HG03442 (cell line): ENCODE measurements around the gene C11orf52.
"Not testable (repeated sequence)": the region's sequence is repeated elsewhere in the genome, so short reads cannot be mapped to it uniquely, and the experiment has no call there.

Experiments used
- ATAC-seq: cut with Tn5 transposase; IDR thresholded peaks from one replicate; pipeline ENCODE4 v1.9.1; 2021; ENCODE audit warnings: mild to moderate bottlenecking, moderate library complexity; ENCODE audit not compliant: unreplicated experiment

Gene C11orf52

GRCh38 chr11:111918390-111919256, at the start of gene C11orf52:
Gene C11orf52, plus strand, starts transcription at chr11:111918913. Its CDS starts 60 bp downstream, at chr11:111918973.
- ATAC-seq, result no peak

- no peak for ATAC-seq
Measured at GRCh38 chr11:111870113-111870512, 48.6 kb upstream of the C11orf52 start.

GRCh38 chr11:111870522-111870885, 48.2 kb upstream of the C11orf52 start:
- peak; percentile 2 for ATAC-seq

- peak; percentile 82 for ATAC-seq
Measured at GRCh38 chr11:111870886-111871692, 47.6 kb upstream of the C11orf52 start, which contains the start of gene ALG9. Gene ALG9, minus strand, starts transcription at chr11:111871581. Its CDS starts 99 bp downstream, at chr11:111871482.

- ATAC-seq, result no peak
Measured at GRCh38 chr11:111871693-111872161, 47.0 kb upstream of the C11orf52 start.

- ATAC-seq, result no peak
Measured at GRCh38 chr11:111878385-111878848, 40.3 kb upstream of the C11orf52 start.

- peak; percentile 90 for ATAC-seq
Measured at GRCh38 chr11:111878849-111879636, 39.7 kb upstream of the C11orf52 start, which contains the start of the genes CFAP68 and FDXACB1. Gene CFAP68, plus strand, starts transcription at chr11:111879541. Its CDS starts 20 bp downstream, at chr11:111879561. Gene FDXACB1, minus strand, starts transcription at chr11:111879165. Its CDS starts 33 bp downstream, at chr11:111879132.

GRCh38 chr11:111879637-111879960, 39.1 kb upstream of the C11orf52 start:
- no peak for ATAC-seq

- ATAC-seq, result no peak
Measured at GRCh38 chr11:111882202-111882601, 36.5 kb upstream of the C11orf52 start.

GRCh38 chr11:111885053-111885452, 33.7 kb upstream of the C11orf52 start:
- not testable (repeated sequence) for ATAC-seq

GRCh38 chr11:111886032-111886431, 32.7 kb upstream of the C11orf52 start:
- no peak for ATAC-seq

- ATAC-seq, result no peak
Measured at GRCh38 chr11:111886844-111887243, 31.9 kb upstream of the C11orf52 start.

- ATAC-seq, result no peak
Measured at GRCh38 chr11:111905411-111905810, 13.3 kb upstream of the C11orf52 start.

GRCh38 chr11:111906680-111907079, 12.0 kb upstream of the C11orf52 start:
- no peak for ATAC-seq

- no peak for ATAC-seq
Measured at GRCh38 chr11:111908639-111909305, 9.9 kb upstream of the C11orf52 start.

GRCh38 chr11:111909378-111909777, 9.3 kb upstream of the C11orf52 start:
- no peak for ATAC-seq

- no peak for ATAC-seq
Measured at GRCh38 chr11:111910676-111911562, 7.8 kb upstream of the C11orf52 start.

- no peak for ATAC-seq
Measured at GRCh38 chr11:111911563-111912401, 6.9 kb upstream of the C11orf52 start, which contains the start of gene CRYAB. Gene CRYAB, minus strand, starts transcription at chr11:111911770. Its CDS starts 46 bp downstream, at chr11:111911724.
